SU-DHL-6 (cell line): ENCODE data around the gene FEM1C.

ENCODE experiments used
- H2AFZ ChIP-seq: fragments of 200-600 bp; sonication (generic); 2 replicates; pipeline ENCODE4 v1.6.1; 2014; ENCODE audit warnings: low read depth, mild to moderate bottlenecking, moderate library complexity, mixed read lengths, antibody characterized with exemption, low read length; ENCODE audit not compliant: severe bottlenecking
- H3F3A ChIP-seq: fragments of 200-600 bp; shearing (Covaris generic); 2 replicates; pipeline ENCODE4 v1.6.0; 2016; ENCODE audit warnings: antibody characterized with exemption, mild to moderate bottlenecking; ENCODE audit not compliant: insufficient read depth
- H3K27ac ChIP-seq: fragments of 200-600 bp; sonication (generic); 2 replicates; pipeline ENCODE4 v1.5.1; 2016; ENCODE audit warnings: low read depth, mild to moderate bottlenecking, low read length, moderate library complexity, mixed read lengths
- H3K27me3 ChIP-seq: fragments of 200-600 bp; sonication (generic), shearing (Covaris generic); 2 replicates; pipeline ENCODE4 v1.6.0; 2014; ENCODE audit warnings: mild to moderate bottlenecking, low read length
- H3K36me3 ChIP-seq: fragments of 200-600 bp; sonication (generic); 2 replicates; pipeline ENCODE4 v1.6.1; 2014; ENCODE audit warnings: mild to moderate bottlenecking, low read length, mixed read lengths
- H3K4me2 ChIP-seq: fragments of 300-600, 200-600 bp; shearing (Covaris generic), sonication (generic); 2 replicates; pipeline ENCODE4 v1.6.0; 2014; ENCODE audit warnings: low read length, low read depth, mild to moderate bottlenecking; ENCODE audit not compliant: poor library complexity, severe bottlenecking
- H3K4me3 ChIP-seq: fragments of 200-600 bp; sonication (generic); 2 replicates; pipeline ENCODE4 v1.5.1; 2014; ENCODE audit warnings: antibody characterized with exemption, low read length, mild to moderate bottlenecking, mixed read lengths; ENCODE audit not compliant: insufficient read depth, poor library complexity, severe bottlenecking
- H3K79me2 ChIP-seq: fragments of 200-600 bp; sonication (generic); 2 replicates; pipeline ENCODE4 v1.6.1; 2014; ENCODE audit warnings: mild to moderate bottlenecking, low read length, moderate library complexity; ENCODE audit not compliant: insufficient read depth
- H3K9ac ChIP-seq: fragments of 200-600 bp; sonication (generic); 2 replicates; pipeline ENCODE4 v1.7.0; 2014; ENCODE audit warnings: mild to moderate bottlenecking, low read length
- H3K9me2 ChIP-seq: fragments of 200-600 bp; sonication (generic); replicated peaks from 2 replicates; pipeline ENCODE4 v1.6.1; 2014; ENCODE audit warnings: low read length; ENCODE audit not compliant: insufficient read depth
- H3K9me3 ChIP-seq: fragments of 200-600 bp; sonication (generic); 2 replicates; pipeline ENCODE4 v1.6.1; 2014; ENCODE audit warnings: low read length, mixed read lengths; ENCODE audit not compliant: insufficient read depth
- H4K20me1 ChIP-seq: fragments of 200-600 bp; sonication (generic); 2 replicates; pipeline ENCODE4 v1.6.1; 2014; ENCODE audit warnings: low read depth, mild to moderate bottlenecking, antibody characterized with exemption, low read length, moderate library complexity, mixed read lengths
- EZH2phosphoT487 ChIP-seq: fragments of 200-600 bp; sonication (generic), shearing (Covaris generic); conservative IDR thresholded peaks from 2 replicates; pipeline ENCODE4 v1.6.1; 2018; ENCODE audit warnings: mild to moderate bottlenecking, antibody characterized with exemption, low read length, moderate library complexity, mixed read lengths
- TF ChIP-seq, protein P1 (sequence below): fragments of 200-600 bp; sonication (generic); IDR thresholded peaks from one replicate; pipeline ENCODE4 v1.5.1; 2017; ENCODE audit warnings: antibody characterized with exemption, mild to moderate bottlenecking, low read length, moderate library complexity; ENCODE audit not compliant: insufficient read depth, poor library complexity, severe bottlenecking

FEM1C gene

GRCh38 chr5:115501464-115502210, 42.9 kb downstream of the FEM1C start:
- H4K20me1 ChIP-seq, result no peaks in the 10 kb centered on the region

GRCh38 chr5:115500225-115500624, 44.4 kb downstream of the FEM1C start:
- Histone ChIP-seq H3K79me2 (no peaks in the 10 kb centered on the region), H3K4me3 (no peak overlapping the region), H3K36me3 (no peaks in the 10 kb centered on the region), H3K9ac (no peak overlapping the region), H3F3A (no peaks in the 10 kb centered on the region), H3K9me2 (no peaks in the 10 kb centered on the region), H4K20me1 (no peaks in the 10 kb centered on the region), H3K27me3 (no peaks in the 10 kb centered on the region), H3K4me2 (no peak overlapping the region), H3K27ac (no peak overlapping the region), H2AFZ (no peak overlapping the region), H3K9me3 (no peaks in the 10 kb centered on the region; the same call in 1 of the 2 replicates)
- no peak for TF ChIP-seq EZH2phosphoT487
- TF ChIP-seq, protein P1, sequence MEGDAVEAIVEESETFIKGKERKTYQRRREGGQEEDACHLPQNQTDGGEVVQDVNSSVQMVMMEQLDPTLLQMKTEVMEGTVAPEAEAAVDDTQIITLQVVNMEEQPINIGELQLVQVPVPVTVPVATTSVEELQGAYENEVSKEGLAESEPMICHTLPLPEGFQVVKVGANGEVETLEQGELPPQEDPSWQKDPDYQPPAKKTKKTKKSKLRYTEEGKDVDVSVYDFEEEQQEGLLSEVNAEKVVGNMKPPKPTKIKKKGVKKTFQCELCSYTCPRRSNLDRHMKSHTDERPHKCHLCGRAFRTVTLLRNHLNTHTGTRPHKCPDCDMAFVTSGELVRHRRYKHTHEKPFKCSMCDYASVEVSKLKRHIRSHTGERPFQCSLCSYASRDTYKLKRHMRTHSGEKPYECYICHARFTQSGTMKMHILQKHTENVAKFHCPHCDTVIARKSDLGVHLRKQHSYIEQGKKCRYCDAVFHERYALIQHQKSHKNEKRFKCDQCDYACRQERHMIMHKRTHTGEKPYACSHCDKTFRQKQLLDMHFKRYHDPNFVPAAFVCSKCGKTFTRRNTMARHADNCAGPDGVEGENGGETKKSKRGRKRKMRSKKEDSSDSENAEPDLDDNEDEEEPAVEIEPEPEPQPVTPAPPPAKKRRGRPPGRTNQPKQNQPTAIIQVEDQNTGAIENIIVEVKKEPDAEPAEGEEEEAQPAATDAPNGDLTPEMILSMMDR, result no peak

More at GRCh38 chr5:115501464-115502210, 42.9 kb downstream of the FEM1C start:
- no peak overlapping the region for H3K4me3 ChIP-seq
- H3K9ac ChIP-seq, result no peak overlapping the region
- no peaks in the 10 kb centered on the region; the same call in 1 of the 2 replicates for H3K9me3 ChIP-seq
- no peak overlapping the region for H2AFZ ChIP-seq
- no peaks in the 10 kb centered on the region for H3K9me2 ChIP-seq
- no peaks in the 10 kb centered on the region for H3K79me2 ChIP-seq
- TF ChIP-seq, protein P1, result no peak
- TF ChIP-seq EZH2phosphoT487, result no peak
- no peaks in the 10 kb centered on the region for H3K36me3 ChIP-seq
- H3F3A ChIP-seq, result no peaks in the 10 kb centered on the region
- H3K27me3 ChIP-seq, result no peaks in the 10 kb centered on the region
- no peak overlapping the region for H3K27ac ChIP-seq
- H3K4me2 ChIP-seq, result no peak overlapping the region

DNA sequence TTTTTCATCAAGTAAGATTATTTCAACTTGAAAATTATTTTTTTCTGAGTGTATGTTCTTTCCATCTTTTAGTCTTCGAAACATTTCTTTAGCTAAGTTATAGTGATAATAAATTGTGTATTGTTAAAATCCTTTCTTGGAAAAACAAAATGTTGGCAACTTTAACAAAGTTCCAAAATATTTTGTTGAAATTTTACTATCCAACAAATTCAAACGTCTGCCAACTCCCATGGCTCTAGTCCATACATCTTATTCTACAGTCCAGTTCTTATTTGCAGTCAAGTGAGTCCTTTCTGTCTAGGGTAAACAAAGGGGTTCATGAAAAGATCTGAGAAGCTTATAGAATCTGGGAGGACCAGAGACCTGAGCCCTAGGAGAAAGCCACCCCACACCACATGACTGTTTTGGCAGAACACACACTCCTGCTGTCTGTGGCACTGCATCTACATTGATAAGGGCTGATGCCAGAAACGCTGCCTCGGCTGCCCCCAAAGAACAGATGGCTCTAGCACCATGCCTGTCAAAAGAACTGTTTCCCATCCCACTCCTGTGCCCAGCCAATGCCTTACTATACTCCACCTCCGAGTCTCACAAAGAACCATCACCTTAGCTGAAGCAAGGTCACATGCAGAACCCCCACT, 47.5 kb downstream of the FEM1C start:
- TF ChIP-seq, protein P1, result no peak
- TF ChIP-seq EZH2phosphoT487, result no peak
- Histone ChIP-seq H4K20me1 (no peaks in the 10 kb centered on the region), H2AFZ (no peak overlapping the region), H3K9me3 (no peaks in the 10 kb centered on the region; the same call in 1 of the 2 replicates), H3K4me3 (no peak overlapping the region), H3F3A (no peaks in the 10 kb centered on the region), H3K4me2 (no peak overlapping the region), H3K27me3 (no peaks in the 10 kb centered on the region), H3K9me2 (no peaks in the 10 kb centered on the region), H3K9ac (no peak overlapping the region), H3K79me2 (no peaks in the 10 kb centered on the region), H3K27ac (no peak overlapping the region), H3K36me3 (no peaks in the 10 kb centered on the region)
